Endodermal cell (in vitro differentiated cells): ENCODE results near the gene PTPRR. TPM values are rescaled to one million over a fixed set of nuclear protein-coding genes. Genes with fewer than 3 reads are reported as not detected.

Experiments used
- DNase-seq: peaks from one replicate; pipeline ENCODE4 v3.0.0-alpha.2; 2017
- H3K27ac ChIP-seq: 2 replicates; pipeline ENCODE4 v1.5.1; 2013; ENCODE audit warnings: mild to moderate bottlenecking, low read depth, low read length, moderate library complexity
- H3K27me3 ChIP-seq: 2 replicates; pipeline ENCODE4 v1.6.1; 2013; ENCODE audit warnings: mild to moderate bottlenecking, low read length, moderate library complexity; ENCODE audit not compliant: insufficient read depth, control insufficient read depth, poor library complexity, severe bottlenecking
- H3K36me3 ChIP-seq: 2 replicates; pipeline ENCODE4 v1.7.0; 2013; ENCODE audit warnings: mild to moderate bottlenecking, low read length, moderate library complexity; ENCODE audit not compliant: control insufficient read depth, insufficient read depth
- H3K4me1 ChIP-seq: one replicate; pipeline ENCODE4 v1.7.0; 2013; ENCODE audit warnings: low read length; ENCODE audit not compliant: control insufficient read depth, insufficient read depth
- H3K4me3 ChIP-seq: 2 replicates; pipeline ENCODE4 v1.5.1; 2013; ENCODE audit warnings: mild to moderate bottlenecking, low read length, moderate library complexity
- H3K9ac ChIP-seq: 2 replicates; pipeline ENCODE4 v1.6.1; 2013; ENCODE audit warnings: mild to moderate bottlenecking, low read length, moderate library complexity; ENCODE audit not compliant: poor library complexity, severe bottlenecking; ENCODE audit errors: extremely low read depth
- H3K9me3 ChIP-seq: 2 replicates; pipeline ENCODE4 v1.6.1; 2013; ENCODE audit warnings: mild to moderate bottlenecking, low read length, moderate library complexity; ENCODE audit not compliant: control insufficient read depth
- H3K27ac Mint-ChIP-seq: 2 replicates; pipeline ENCODE4 v1.8.0; 2020; ENCODE audit warnings: mixed read lengths
- H3K27me3 Mint-ChIP-seq: 2 replicates; pipeline ENCODE4 v1.8.0; 2021; ENCODE audit warnings: mild to moderate bottlenecking, mixed read lengths; ENCODE audit not compliant: insufficient read depth
- H3K36me3 Mint-ChIP-seq: 2 replicates; pipeline ENCODE4 v1.8.0; 2020; ENCODE audit warnings: low read depth, mixed read lengths
- H3K4me1 Mint-ChIP-seq: 2 replicates; pipeline ENCODE4 v1.8.0; 2020; ENCODE audit warnings: mixed read lengths
- H3K4me3 Mint-ChIP-seq: 2 replicates; pipeline ENCODE4 v1.8.0; 2020; ENCODE audit warnings: mild to moderate bottlenecking, moderate library complexity, mixed read lengths
- H3K9me3 Mint-ChIP-seq: 2 replicates; pipeline ENCODE4 v1.8.0; 2020; ENCODE audit warnings: mild to moderate bottlenecking, mixed read lengths
- WGBS, 2 experiments: methylation state at CpG; one replicate each; pipeline versions ENCODE4 v1.1.5 to v1.1.7; 2013; ENCODE audit warnings: missing lambda C conversion rate in 2 of 2, mixed read lengths in 1 of 2; ENCODE audit not compliant: insufficient coverage in 1 of 2, insufficient read length in 1 of 2; 5-methylcytosine and 5-hydroxymethylcytosine counted together
- long read RNA-seq, 4 experiments: library from polyadenylated mRNA in 2 of 4; library from RNA in 1 of 4; library from capped mRNA in 1 of 4; stranded (forward) in 3 of 4; unstranded in 1 of 4; transcript quantifications; one replicate each; pipeline ENCODE4 v2.0.0, GENCODE V29; 2020 to 2021; ENCODE audit warnings: inconsistent platforms in 1 of 4
- polyA plus RNA-seq, 2 experiments: library from polyadenylated mRNA; stranded (reverse); fragments of 50-300 nt; gene quantifications; one replicate each; pipeline ENCODE4 v1.2.3, GENCODE V29; 2013
- total RNA-seq, 2 donors: library from RNA; stranded (reverse); fragmentation: NEBNext Ultra II Directional in 1 of 2; extraction: Animal tissue kit (Norgen Biotek cat#: 25700) in 1 of 2; gene quantifications; 2 replicates in 1 of 2; 3 replicates in 1 of 2; pipeline ENCODE4 v1.2.1, GENCODE V29; 2021
- TF ChIP-seq, protein P1 (sequence below): fragments of 200-600 bp; sonication (generic); conservative IDR thresholded peaks from 2 replicates; pipeline ENCODE4 v1.5.0; 2021; ENCODE audit warnings: antibody characterized with exemption, mild to moderate bottlenecking

PTPRR gene, protein sequence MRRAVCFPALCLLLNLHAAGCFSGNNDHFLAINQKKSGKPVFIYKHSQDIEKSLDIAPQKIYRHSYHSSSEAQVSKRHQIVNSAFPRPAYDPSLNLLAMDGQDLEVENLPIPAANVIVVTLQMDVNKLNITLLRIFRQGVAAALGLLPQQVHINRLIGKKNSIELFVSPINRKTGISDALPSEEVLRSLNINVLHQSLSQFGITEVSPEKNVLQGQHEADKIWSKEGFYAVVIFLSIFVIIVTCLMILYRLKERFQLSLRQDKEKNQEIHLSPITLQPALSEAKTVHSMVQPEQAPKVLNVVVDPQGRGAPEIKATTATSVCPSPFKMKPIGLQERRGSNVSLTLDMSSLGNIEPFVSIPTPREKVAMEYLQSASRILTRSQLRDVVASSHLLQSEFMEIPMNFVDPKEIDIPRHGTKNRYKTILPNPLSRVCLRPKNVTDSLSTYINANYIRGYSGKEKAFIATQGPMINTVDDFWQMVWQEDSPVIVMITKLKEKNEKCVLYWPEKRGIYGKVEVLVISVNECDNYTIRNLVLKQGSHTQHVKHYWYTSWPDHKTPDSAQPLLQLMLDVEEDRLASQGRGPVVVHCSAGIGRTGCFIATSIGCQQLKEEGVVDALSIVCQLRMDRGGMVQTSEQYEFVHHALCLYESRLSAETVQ
- total RNA-seq: under 1 TPM; 0.27 to 0.40 TPM
- 0.68 TPM for polyA plus RNA-seq (2013, experiment 1 of 2)
- 0.46 TPM for polyA plus RNA-seq (2013, experiment 2 of 2)
- long read RNA-seq, experiment 1: 0 reads
- long read RNA-seq, experiment 2, partial matches to known transcripts: 1 of 1 reads
- long read RNA-seq, experiment 2, other reads (novel, unspliced or antisense): 0 of 1 reads
- long read RNA-seq, experiment 3, partial matches to known transcripts: 5 of 17 reads
- long read RNA-seq, experiment 3, other reads (novel, unspliced or antisense): 12 of 17 reads
- long read RNA-seq, experiment 4: 0 reads

DNA sequence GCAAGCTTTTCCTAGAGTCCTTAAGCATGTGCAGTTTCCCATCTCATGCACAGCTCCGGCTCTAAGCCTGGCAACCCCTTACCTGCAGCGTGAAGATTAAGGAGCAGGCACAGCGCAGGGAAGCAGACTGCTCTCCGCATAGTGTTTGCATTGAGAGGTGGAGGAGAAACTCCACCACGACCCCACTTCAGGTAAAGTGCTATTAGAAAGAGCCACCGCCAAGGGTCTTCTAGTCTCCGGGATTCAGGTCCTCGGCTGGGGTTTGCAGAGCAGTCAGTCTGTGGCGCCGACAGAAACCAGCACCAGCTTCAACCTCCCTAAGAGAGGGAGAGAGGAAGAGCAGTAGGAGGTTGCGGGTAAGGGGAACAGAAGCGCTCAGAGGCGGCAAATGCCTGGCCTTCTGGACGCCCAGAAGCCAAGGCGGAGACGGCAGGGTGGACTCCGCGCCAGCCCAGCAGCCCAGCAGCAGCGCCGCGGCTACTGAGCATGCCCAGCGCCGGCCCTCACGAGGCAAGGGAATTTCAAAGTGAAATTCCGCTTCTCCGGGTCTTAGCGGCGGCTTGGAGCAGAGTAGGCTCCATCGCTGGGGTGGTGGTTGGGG lies at the start of gene PTPRR:
PTPRR (minus strand) TSS at position 488 of the 601 bp plus-strand sequence; CDS start at position 140, 348 bp downstream.
- Histone ChIP-seq H3K4me3 (peak within 1 kb of the TSS; percentile 70), H3K9me3 (no peaks in the 10 kb centered on the region), H3K36me3 (no peaks in the 10 kb centered on the region), H3K27ac (no peak within 1 kb of the TSS), H3K4me1 (no peaks in the 10 kb centered on the region), H3K9ac (no peak within 1 kb of the TSS), H3K27me3 (peaks cover 21% of the 10 kb centered on the region)
- Mint-ChIP-seq H3K27ac (no peak within 1 kb of the TSS), H3K4me3 (peak within 1 kb of the TSS; percentile 60), H3K9me3 (no peaks in the 10 kb centered on the region), H3K27me3 (peaks cover 28% of the 10 kb centered on the region), H3K36me3 (no peaks in the 10 kb centered on the region), H3K4me1 (peaks cover 9% of the 10 kb centered on the region)
- TF ChIP-seq, protein P1, sequence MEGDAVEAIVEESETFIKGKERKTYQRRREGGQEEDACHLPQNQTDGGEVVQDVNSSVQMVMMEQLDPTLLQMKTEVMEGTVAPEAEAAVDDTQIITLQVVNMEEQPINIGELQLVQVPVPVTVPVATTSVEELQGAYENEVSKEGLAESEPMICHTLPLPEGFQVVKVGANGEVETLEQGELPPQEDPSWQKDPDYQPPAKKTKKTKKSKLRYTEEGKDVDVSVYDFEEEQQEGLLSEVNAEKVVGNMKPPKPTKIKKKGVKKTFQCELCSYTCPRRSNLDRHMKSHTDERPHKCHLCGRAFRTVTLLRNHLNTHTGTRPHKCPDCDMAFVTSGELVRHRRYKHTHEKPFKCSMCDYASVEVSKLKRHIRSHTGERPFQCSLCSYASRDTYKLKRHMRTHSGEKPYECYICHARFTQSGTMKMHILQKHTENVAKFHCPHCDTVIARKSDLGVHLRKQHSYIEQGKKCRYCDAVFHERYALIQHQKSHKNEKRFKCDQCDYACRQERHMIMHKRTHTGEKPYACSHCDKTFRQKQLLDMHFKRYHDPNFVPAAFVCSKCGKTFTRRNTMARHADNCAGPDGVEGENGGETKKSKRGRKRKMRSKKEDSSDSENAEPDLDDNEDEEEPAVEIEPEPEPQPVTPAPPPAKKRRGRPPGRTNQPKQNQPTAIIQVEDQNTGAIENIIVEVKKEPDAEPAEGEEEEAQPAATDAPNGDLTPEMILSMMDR: no peak
- DNase-seq: peak; percentile 89
- WGBS, 2 experiments: 7 to 57% methylated on average over 1 to 24 of the region's 29 CpGs

DNA sequence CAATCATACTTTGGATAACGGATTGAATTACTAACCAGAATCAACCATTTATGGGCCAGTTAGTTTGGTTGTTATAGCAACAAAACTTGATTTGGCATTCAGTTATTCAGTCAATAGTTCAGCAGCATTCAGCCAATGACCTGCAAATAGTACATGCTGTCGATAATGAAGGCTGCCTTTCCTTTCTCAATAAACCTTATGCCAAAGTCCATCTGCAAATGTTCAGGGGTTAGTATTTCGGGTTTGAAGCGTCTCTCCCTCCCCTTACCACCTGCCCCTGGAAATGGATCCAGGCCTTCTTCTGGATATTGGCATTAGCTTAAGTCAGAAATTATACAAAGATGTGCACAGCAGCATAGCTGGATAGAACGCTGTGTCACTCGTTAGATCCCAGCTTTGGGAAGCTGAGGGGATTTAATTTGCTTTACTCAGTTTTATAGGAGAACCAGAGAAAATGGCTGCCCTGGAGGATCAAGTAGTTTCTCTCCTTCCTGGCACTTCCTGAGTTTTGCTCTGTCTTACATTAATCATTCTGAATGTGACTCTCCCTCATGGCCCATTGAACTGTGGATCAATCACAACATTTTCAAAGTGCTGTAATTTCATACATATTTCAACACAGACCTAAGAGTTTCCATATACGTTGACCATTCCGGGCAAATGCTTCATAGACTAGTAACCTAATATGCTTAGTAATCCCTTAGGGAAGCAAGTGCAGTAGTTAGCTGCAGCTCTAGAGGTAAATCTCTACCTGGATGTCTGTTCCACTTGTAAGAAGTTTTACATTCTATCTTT lies 46.7 kb upstream of the PTPRR start:
- no peak for DNase-seq
- WGBS, 2 experiments: 92 to 98% methylated on average over 4 to 8 of the region's 8 CpGs
- no peaks in the 10 kb centered on the region for H3K4me1 ChIP-seq
- no peaks in the 10 kb centered on the region for H3K9me3 ChIP-seq
- H3K4me3 ChIP-seq: no peak overlapping the region
- no peak overlapping the region for H3K27ac ChIP-seq
- H3K36me3 ChIP-seq: no peaks in the 10 kb centered on the region
- Mint-ChIP-seq H3K4me3 (no peak overlapping the region), H3K27me3 (no peaks in the 10 kb centered on the region), H3K27ac (no peak overlapping the region), H3K9me3 (peaks cover 2% of the 10 kb centered on the region), H3K4me1 (peaks cover 2% of the 10 kb centered on the region), H3K36me3 (no peaks in the 10 kb centered on the region)
- no peak overlapping the region for H3K9ac ChIP-seq
- TF ChIP-seq, protein P1: no peak
- no peaks in the 10 kb centered on the region for H3K27me3 ChIP-seq
